ENCODE data around the gene SPRED2. TPM values are rescaled to one million over a fixed set of nuclear protein-coding genes. Genes with fewer than 3 reads are reported as not detected.

The SPRED2 gene
- total and polyA plus RNA-seq, 2 of the 8 experiments (the other 6 are each of a cell fraction or from before 2014, with no cell fraction given), result 15.3 to 22.5 TPM

DNA sequence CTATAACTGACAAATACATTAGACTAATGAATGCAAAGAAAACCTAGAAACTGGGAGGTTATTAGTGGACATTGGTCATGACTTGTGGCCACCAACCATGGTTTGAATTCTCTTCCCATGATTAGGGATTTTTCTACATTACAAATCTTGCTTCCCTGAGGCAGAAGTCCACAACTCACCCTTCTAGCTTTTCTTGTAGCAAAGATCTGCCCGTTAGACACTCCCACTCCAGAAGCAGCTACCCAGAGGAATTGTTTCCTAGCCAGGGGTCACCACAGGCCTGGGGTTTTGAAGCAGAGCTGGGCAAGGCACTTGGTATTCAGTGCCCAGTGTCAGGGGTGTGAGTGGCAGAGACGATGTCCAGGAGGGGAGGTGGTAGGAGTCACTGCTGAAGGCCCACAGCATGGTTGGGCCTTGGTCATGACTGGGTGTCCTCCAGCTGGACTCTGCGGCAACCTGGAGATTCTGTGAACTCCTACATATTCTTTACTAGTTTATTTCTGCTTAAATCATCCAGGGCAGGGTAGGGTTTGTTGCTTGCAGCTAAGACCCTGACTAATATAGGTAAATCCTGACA is 149.8 kb downstream of the SPRED2 start:
- ChIA-PET CTCF (ENCODE audit: partially characterized antibody) (interaction anchor here (0.6 to 2.7 kb wide), 8 partner anchors 10 to 291 kb away, joined by 3 to 10 read pairs (median 3); no protein-coding TSS in a partner anchor), POLR2A (ENCODE audit: partially characterized antibody) (interaction anchor here (0.7 to 1.1 kb wide), 3 partner anchors 9 to 140 kb away, joined by 3 to 6 read pairs (median 3); no protein-coding TSS in a partner anchor)
- H3K79me2 ChIP-seq (ENCODE audit: control insufficient read depth in 1 of 2, insufficient read depth in 2 of 2, low read length in 2 of 2), result no peaks in the 10 kb centered on the region
- H3K27me3 ChIP-seq (replicated peaks in 1 of 4; ENCODE audit: control insufficient read depth in 3 of 4, extremely low read depth in 1 of 4, insufficient read depth in 3 of 4, low read length in 3 of 4), result peaks cover 14 to 39% (median 36%) of the 10 kb centered on the region in 4 experiments
- no peak overlapping the region for H2BK20ac ChIP-seq (ENCODE audit: low read length)
- H2BK120ac ChIP-seq (replicated peaks; ENCODE audit: low read depth, low read length), result no peak overlapping the region
- no peak overlapping the region for H3K27ac ChIP-seq (ENCODE audit: low read depth, low read length)
- DNase-seq (ENCODE audit: low read depth in 1 of 2, low spot score in 2 of 2) (peak in 1 of 2 experiments; percentile 32), FAIRE-seq (no peak)
- H3K4ac ChIP-seq (replicated peaks; ENCODE audit: insufficient read length, low read depth, low read length), result no peak overlapping the region
- no peak overlapping the region for H2BK15ac ChIP-seq (ENCODE audit: low read length)
- no peak overlapping the region for H3K18ac ChIP-seq (ENCODE audit: extremely low read depth, low read length)
- TF ChIP-seq POU5F1 (IDR thresholded peaks at IDR 0.05; ENCODE audit: low read depth, low read length) (no peak), KDM4A (IDR thresholded peaks at IDR 0.05; ENCODE audit: low read depth, low read length, severe bottlenecking) (no peak), SAP30 (IDR thresholded peaks at IDR 0.05; ENCODE audit: insufficient read depth, insufficient replicate concordance, low read length) (no peak)
- no peak overlapping the region for H2BK12ac ChIP-seq (ENCODE audit: low read depth, low read length)
- no peaks in the 10 kb centered on the region for H3K23me2 ChIP-seq (ENCODE audit: low read depth, low read length)
- H3K56ac ChIP-seq (replicated peaks; ENCODE audit: insufficient read length, low read depth, low read length), result no peak overlapping the region
- H4K8ac ChIP-seq (ENCODE audit: extremely low read depth, insufficient read depth, low read length), result no peak overlapping the region
- H2AFZ ChIP-seq (ENCODE audit: low read length), result no peak overlapping the region
- no peak overlapping the region for H3K23ac ChIP-seq (ENCODE audit: insufficient read length)
- H3K14ac ChIP-seq (ENCODE audit: insufficient read length), result no peak overlapping the region
- no peaks in the 10 kb centered on the region for H3K36me3 ChIP-seq (ENCODE audit: control insufficient read depth in 2 of 4, insufficient read depth in 4 of 4, low read length in 3 of 4)
- peaks cover 0 to 4% of the 10 kb centered on the region in 2 experiments for H4K20me1 ChIP-seq (replicated peaks in 1 of 2; ENCODE audit: control insufficient read depth in 1 of 2, insufficient read depth in 2 of 2, low read length in 2 of 2)
- 87% methylated on average over 3 of the region's 3 CpGs; no CpG with 5 or more reads in 1 of the 2 experiments for WGBS, 2 experiments (ENCODE audit: extremely low coverage in 1 of 2, insufficient coverage in 1 of 2, insufficient read length in 1 of 2, insufficient replicate concordance in 2 of 2, low coverage in 1 of 2, low lambda C conversion rate in 2 of 2, missing lambda C conversion rate in 1 of 2)
- H2AK5ac ChIP-seq (ENCODE audit: low read depth, low read length), result no peak overlapping the region
- no peak overlapping the region for H3K9ac ChIP-seq (replicated peaks in 1 of 4; ENCODE audit: extremely low read depth in 1 of 4, low read depth in 3 of 4, low read length in 3 of 4)
- no peaks in the 10 kb centered on the region for H3K79me1 ChIP-seq (ENCODE audit: low read depth, low read length)
- 0 out of 7 replicates have a peak, but pooled peaks cover 0 to 2% (median 0%) of the 10 kb centered on the region in 4 experiments for H3K4me1 ChIP-seq (replicated peaks in 1 of 4; ENCODE audit: control insufficient read depth in 3 of 4, insufficient read depth in 4 of 4, low read length in 3 of 4)
- H4K5ac ChIP-seq (ENCODE audit: insufficient read length, low read depth, low read length), result no peak overlapping the region
- no peak overlapping the region for H4K91ac ChIP-seq (replicated peaks; ENCODE audit: insufficient read length, low read length)
- no peak overlapping the region for H2BK5ac ChIP-seq (ENCODE audit: low read depth, low read length)
- no peak overlapping the region for H3K4me3 ChIP-seq (ENCODE audit: extremely low read depth in 1 of 4, insufficient read depth in 2 of 4, low read depth in 3 of 4, low read length in 4 of 4)
- no peak overlapping the region for H3K4me2 ChIP-seq (ENCODE audit: insufficient read depth in 1 of 2, low read depth in 2 of 2, low read length in 2 of 2)
- no peaks in the 10 kb centered on the region for H3K9me3 ChIP-seq (ENCODE audit: insufficient read depth in 2 of 2, low read depth in 1 of 2, low read length in 1 of 2)

All from H1 (cell line).